ENCODE measurements around the gene VDR.

DNA sequence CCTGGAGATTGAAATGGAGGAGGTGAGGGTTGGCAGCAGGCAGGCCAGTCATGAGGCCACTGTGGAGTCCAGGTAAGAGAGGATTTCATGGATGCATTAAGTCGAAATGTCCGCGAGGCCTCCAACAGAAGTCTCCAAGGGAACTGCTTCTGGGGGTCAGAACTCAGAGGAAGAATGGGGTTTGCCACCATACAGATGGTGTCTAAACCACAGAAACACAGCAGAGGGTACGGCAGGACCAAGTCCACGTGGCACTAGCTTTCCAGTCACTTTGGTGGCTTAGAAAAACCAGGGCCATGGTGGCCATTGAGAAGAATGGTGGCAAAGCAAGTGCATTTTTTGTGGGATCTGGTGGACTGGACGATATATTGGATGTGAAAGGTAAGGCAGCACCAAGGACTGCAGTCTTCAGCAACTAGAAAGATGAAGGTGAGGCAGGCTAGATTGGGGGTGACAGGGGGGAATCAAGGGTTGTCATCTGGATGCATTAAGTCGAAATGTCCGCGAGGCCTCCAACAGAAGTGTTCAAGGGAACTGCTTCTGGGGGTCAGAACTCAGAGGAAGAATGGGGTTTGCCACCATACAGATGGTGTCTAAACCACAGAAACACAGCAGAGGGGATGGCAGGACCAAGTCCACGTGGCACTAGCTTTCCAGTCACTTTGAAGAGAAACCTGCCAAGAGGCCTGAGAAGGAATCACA, 36.1 kb upstream of the VDR start:
- TF ChIP-seq ZFP3 (CRISPR knock-in tag; IDR thresholded peaks at IDR 0.05) = no peak
- no peak for TF ChIP-seq SNAI2 (CRISPR knock-in tag; IDR thresholded peaks at IDR 0.05)
- TF ChIP-seq, protein P1, sequence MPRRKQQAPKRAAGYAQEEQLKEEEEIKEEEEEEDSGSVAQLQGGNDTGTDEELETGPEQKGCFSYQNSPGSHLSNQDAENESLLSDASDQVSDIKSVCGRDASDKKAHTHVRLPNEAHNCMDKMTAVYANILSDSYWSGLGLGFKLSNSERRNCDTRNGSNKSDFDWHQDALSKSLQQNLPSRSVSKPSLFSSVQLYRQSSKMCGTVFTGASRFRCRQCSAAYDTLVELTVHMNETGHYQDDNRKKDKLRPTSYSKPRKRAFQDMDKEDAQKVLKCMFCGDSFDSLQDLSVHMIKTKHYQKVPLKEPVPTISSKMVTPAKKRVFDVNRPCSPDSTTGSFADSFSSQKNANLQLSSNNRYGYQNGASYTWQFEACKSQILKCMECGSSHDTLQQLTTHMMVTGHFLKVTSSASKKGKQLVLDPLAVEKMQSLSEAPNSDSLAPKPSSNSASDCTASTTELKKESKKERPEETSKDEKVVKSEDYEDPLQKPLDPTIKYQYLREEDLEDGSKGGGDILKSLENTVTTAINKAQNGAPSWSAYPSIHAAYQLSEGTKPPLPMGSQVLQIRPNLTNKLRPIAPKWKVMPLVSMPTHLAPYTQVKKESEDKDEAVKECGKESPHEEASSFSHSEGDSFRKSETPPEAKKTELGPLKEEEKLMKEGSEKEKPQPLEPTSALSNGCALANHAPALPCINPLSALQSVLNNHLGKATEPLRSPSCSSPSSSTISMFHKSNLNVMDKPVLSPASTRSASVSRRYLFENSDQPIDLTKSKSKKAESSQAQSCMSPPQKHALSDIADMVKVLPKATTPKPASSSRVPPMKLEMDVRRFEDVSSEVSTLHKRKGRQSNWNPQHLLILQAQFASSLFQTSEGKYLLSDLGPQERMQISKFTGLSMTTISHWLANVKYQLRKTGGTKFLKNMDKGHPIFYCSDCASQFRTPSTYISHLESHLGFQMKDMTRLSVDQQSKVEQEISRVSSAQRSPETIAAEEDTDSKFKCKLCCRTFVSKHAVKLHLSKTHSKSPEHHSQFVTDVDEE (CRISPR knock-in tag; IDR thresholded peaks at IDR 0.05) = no peak
- no peak for TF ChIP-seq ZNF70 (CRISPR knock-in tag; IDR thresholded peaks at IDR 0.05)
- TF ChIP-seq ZFP30 (CRISPR knock-in tag; IDR thresholded peaks at IDR 0.05) = no peak
- no peak for TF ChIP-seq ARNTL (CRISPR knock-in tag; IDR thresholded peaks at IDR 0.05; ENCODE audit: borderline replicate concordance, low read depth)
